H7 (cell line): ENCODE measurements around the gene HOMER2. TPM values are rescaled to one million over a fixed set of nuclear protein-coding genes. Genes with fewer than 3 reads are reported as not detected.

Experiments
- DNase-seq: peaks from one replicate; pipeline ENCODE4 v3.0.0; 2012
- H3K27me3 ChIP-seq: 2 replicates; pipeline ENCODE4 v1.6.0; 2011; ENCODE audit warnings: mild to moderate bottlenecking, low read length; ENCODE audit not compliant: control insufficient read depth, insufficient read depth
- H3K36me3 ChIP-seq: replicated peaks from 2 replicates; pipeline ENCODE4 v1.5.1; 2011; ENCODE audit warnings: low read length; ENCODE audit not compliant: control insufficient read depth, insufficient read depth
- H3K4me3 ChIP-seq: 2 replicates; pipeline ENCODE4 v1.5.1; 2011; ENCODE audit warnings: low read depth, mild to moderate bottlenecking, control low read depth, low read length, moderate library complexity; ENCODE audit not compliant: insufficient read depth
- total RNA-seq: library from RNA; depleted of rRNA; stranded (reverse); fragments of >200 nt; shearing (Covaris generic); gene quantifications from 2 replicates; pipeline ENCODE4 v1.2.3, GENCODE V29; 2014

The HOMER2 gene
- total RNA-seq, 1 experiment from 2014 or later, result 13.9 TPM

GRCh38 chr15:82928711-82929110 lies 23.8 kb downstream of the HOMER2 start:
- DNase-seq, result no peak
- Histone ChIP-seq H3K36me3 (no peaks in the 10 kb centered on the region), H3K27me3 (no peaks in the 10 kb centered on the region), H3K4me3 (no peak overlapping the region)

GRCh38 chr15:82923744-82924143 lies 28.8 kb downstream of the HOMER2 start:
- Histone ChIP-seq H3K4me3 (no peak overlapping the region), H3K27me3 (no peaks in the 10 kb centered on the region), H3K36me3 (no peaks in the 10 kb centered on the region)
- DNase-seq, result no peak

- DNase-seq, result no peak
- no peaks in the 10 kb centered on the region for H3K27me3 ChIP-seq
- no peak overlapping the region for H3K4me3 ChIP-seq
- no peaks in the 10 kb centered on the region for H3K36me3 ChIP-seq
These were observed 29.8 kb downstream of the HOMER2 start for GRCh38 chr15:82922737-82923136.

- H3K36me3 ChIP-seq, result no peaks in the 10 kb centered on the region
- no peaks in the 10 kb centered on the region for H3K27me3 ChIP-seq
- H3K4me3 ChIP-seq, result no peak overlapping the region
- DNase-seq, result no peak
These were observed 30.6 kb downstream of the HOMER2 start for GRCh38 chr15:82921939-82922338.

GRCh38 chr15:82921242-82921641 lies 31.3 kb downstream of the HOMER2 start:
- Histone ChIP-seq H3K27me3 (no peaks in the 10 kb centered on the region), H3K4me3 (no peak overlapping the region), H3K36me3 (no peaks in the 10 kb centered on the region)
- no peak for DNase-seq

GRCh38 chr15:82919231-82919886 lies 33.2 kb downstream of the HOMER2 start:
- H3K4me3 ChIP-seq, result no peak overlapping the region
- no peaks in the 10 kb centered on the region for H3K36me3 ChIP-seq
- no peak for DNase-seq
- H3K27me3 ChIP-seq, result no peaks in the 10 kb centered on the region

GRCh38 chr15:82918607-82919230 lies 33.8 kb downstream of the HOMER2 start:
- H3K27me3 ChIP-seq, result no peaks in the 10 kb centered on the region
- no peaks in the 10 kb centered on the region for H3K36me3 ChIP-seq
- no peak for DNase-seq
- H3K4me3 ChIP-seq, result no peak overlapping the region

- no peak for DNase-seq
These were observed 34.4 kb downstream of the HOMER2 start for GRCh38 chr15:82918162-82918561.

GRCh38 chr15:82917249-82917648 lies 35.3 kb downstream of the HOMER2 start:
- no peaks in the 10 kb centered on the region for H3K36me3 ChIP-seq
- no peak for DNase-seq
- no peaks in the 10 kb centered on the region for H3K27me3 ChIP-seq
- H3K4me3 ChIP-seq, result no peak overlapping the region

More at GRCh38 chr15:82918162-82918561, 34.4 kb downstream of the HOMER2 start:
- H3K36me3 ChIP-seq, result no peaks in the 10 kb centered on the region
- H3K27me3 ChIP-seq, result no peaks in the 10 kb centered on the region
- no peak overlapping the region for H3K4me3 ChIP-seq

- DNase-seq, result no peak
- H3K4me3 ChIP-seq, result no peak overlapping the region
- H3K27me3 ChIP-seq, result no peaks in the 10 kb centered on the region
- no peaks in the 10 kb centered on the region for H3K36me3 ChIP-seq
These were observed 36.2 kb downstream of the HOMER2 start for GRCh38 chr15:82916161-82916952.

- DNase-seq, result no peak
- Histone ChIP-seq H3K4me3 (no peak overlapping the region), H3K27me3 (no peaks in the 10 kb centered on the region), H3K36me3 (no peaks in the 10 kb centered on the region)
These were observed 38.1 kb downstream of the HOMER2 start for GRCh38 chr15:82914396-82914795.

GRCh38 chr15:82911458-82911857 lies 41.1 kb downstream of the HOMER2 start:
- Histone ChIP-seq H3K4me3 (no peak overlapping the region), H3K36me3 (no peaks in the 10 kb centered on the region), H3K27me3 (no peaks in the 10 kb centered on the region)
- DNase-seq, result no peak

- DNase-seq, result no peak
- Histone ChIP-seq H3K4me3 (no peak overlapping the region), H3K36me3 (no peaks in the 10 kb centered on the region), H3K27me3 (no peaks in the 10 kb centered on the region)
These were observed 41.8 kb downstream of the HOMER2 start for GRCh38 chr15:82910721-82911120.

GRCh38 chr15:82909080-82909815 lies 43.3 kb downstream of the HOMER2 start:
- H3K36me3 ChIP-seq, result no peaks in the 10 kb centered on the region
- DNase-seq, result no peak
- no peak overlapping the region for H3K4me3 ChIP-seq
- no peaks in the 10 kb centered on the region for H3K27me3 ChIP-seq
